HCT116 (cell line): ENCODE data around the gene KATNAL1. TPM values are rescaled to one million over a fixed set of nuclear protein-coding genes. Genes with fewer than 3 reads are reported as not detected.

Experiments used
- CEBPB ChIP-seq: IDR thresholded peaks from 2 replicates; pipeline ENCODE4 v1.6.1; 2012; ENCODE audit warnings: low read depth
- CTCF ChIP-seq, 3 experiments: fragments of 200-600 bp in 1 of 3; sonication (generic) in 1 of 3; IDR thresholded peaks in 2 of 3; conservative IDR thresholded peaks in 1 of 3; 2 replicates each; pipeline ENCODE4 v1.5.1; 2012 to 2017; ENCODE audit warnings: low read depth in 2 of 3, low read length in 2 of 3, antibody characterized with exemption in 1 of 3, borderline replicate concordance in 1 of 3, control low read depth in 1 of 3, mild to moderate bottlenecking in 1 of 3, mixed read lengths in 1 of 3, mixed run types in 1 of 3, moderate library complexity in 1 of 3; ENCODE audit not compliant: insufficient read depth in 1 of 3
- MAX ChIP-seq: IDR thresholded peaks from 2 replicates; pipeline ENCODE4 v1.6.1; 2012
- REST ChIP-seq: IDR thresholded peaks from 2 replicates; pipeline ENCODE4 v1.6.1; 2012; ENCODE audit warnings: low read depth
- TCF7L2 ChIP-seq: IDR thresholded peaks from 2 replicates; pipeline ENCODE4 v1.7.0; 2011; ENCODE audit warnings: borderline replicate concordance, inconsistent platforms; ENCODE audit not compliant: insufficient read depth, insufficient read length; ENCODE audit errors: extremely low read depth
- ZBTB33 ChIP-seq: IDR thresholded peaks from 2 replicates; pipeline ENCODE4 v1.6.1; 2011; ENCODE audit warnings: mild to moderate bottlenecking, low read length, moderate library complexity; ENCODE audit not compliant: insufficient replicate concordance; ENCODE audit errors: extremely low read depth
- ZFX ChIP-seq: fragments of 450-650 bp; IDR thresholded peaks from 2 replicates; pipeline ENCODE4 v1.6.1; 2017
- total RNA-seq: library from RNA; stranded (reverse); gene quantifications from one replicate; pipeline ENCODE4 v1.2.1, GENCODE V29; 2021; ENCODE audit not compliant: unreplicated experiment

Gene KATNAL1
- total RNA-seq, 1 experiment from 2014 or later = 17.3 TPM

- TF ChIP-seq CTCF (IDR thresholded peaks at IDR 0.05 in 2 of 3, conservative IDR thresholded peaks at IDR 0.05 in 1 of 3; ENCODE audit: borderline replicate concordance in 1 of 3, insufficient read depth in 1 of 3, low read depth in 2 of 3, low read length in 2 of 3) (no peak), REST (no peak), ZFX (no peak), MAX (0 out of 2 replicates have a peak, but pooled peaks have one; percentile 16), CEBPB (peak; percentile 35; the same call in 1 of the 2 replicates), ZBTB33 (no peak), TCF7L2 (peak; percentile 62)
Measured at GRCh38 chr13:30338331-30338851, 31.0 kb upstream of the KATNAL1 start (continued).
